MG63 (cell line): ENCODE measurements around the gene NAA50. TPM values are rescaled to one million over a fixed set of nuclear protein-coding genes. Genes with fewer than 3 reads are reported as not detected.

Experiments
- DNase-seq: peaks from one replicate; pipeline ENCODE4 v3.0.0-alpha.2; 2020
- H3K27me3 ChIP-seq: fragments of 250-450 bp; sonication (Bioruptor Pico); 2 replicates; pipeline ENCODE4 v1.5.1; 2020; ENCODE audit warnings: mild to moderate bottlenecking, moderate library complexity
- H3K36me3 ChIP-seq: fragments of 250-450 bp; sonication (Bioruptor Pico); 2 replicates; pipeline ENCODE4 v1.5.1; 2020; ENCODE audit warnings: mild to moderate bottlenecking, moderate library complexity
- H3K4me3 ChIP-seq: fragments of 250-450 bp; sonication (Bioruptor Pico); 2 replicates; pipeline ENCODE4 v1.5.1; 2020; ENCODE audit warnings: mild to moderate bottlenecking, moderate library complexity
- H3K9me3 ChIP-seq: fragments of 250-450 bp; sonication (Bioruptor Pico); 2 replicates; pipeline ENCODE4 v1.5.1; 2020; ENCODE audit warnings: mild to moderate bottlenecking, moderate library complexity
- total RNA-seq: library from RNA; depleted of rRNA; stranded (reverse); fragments of >200 nt; shearing (Covaris generic); gene quantifications from 2 replicates; pipeline ENCODE4 v1.2.3, GENCODE V29; 2014; ENCODE audit warnings: low replicate concordance

Gene NAA50
- total RNA-seq, 1 experiment from 2014 or later: 57.1 TPM

- Histone ChIP-seq H3K36me3 (peaks cover 12% of the 10 kb centered on the region), H3K27me3 (no peaks in the 10 kb centered on the region)
- DNase-seq: no peak
Observed at GRCh38 chr3:113747283-113748046, 1.4 kb upstream of the NAA50 start.

GRCh38 chr3:113746548-113747282 is 666 bp upstream of the NAA50 start, which contains the start of gene ATP6V1A:
Gene ATP6V1A (plus strand): TSS chr3:113747035. CDS start chr3:113778754, 31,719 bp downstream.
- no peaks in the 10 kb centered on the region for H3K27me3 ChIP-seq
- H3K4me3 ChIP-seq: peak within 1 kb of the TSS; percentile 98
- H3K9me3 ChIP-seq: no peaks in the 10 kb centered on the region
- DNase-seq: peak; percentile 93
- H3K36me3 ChIP-seq: peaks cover 12% of the 10 kb centered on the region

More at GRCh38 chr3:113747283-113748046, 1.4 kb upstream of the NAA50 start:
- Histone ChIP-seq H3K9me3 (no peaks in the 10 kb centered on the region), H3K4me3 (peak overlapping the region; percentile 98)

GRCh38 chr3:113744941-113745755 is 901 bp downstream of the NAA50 start:
- DNase-seq: peak; percentile 88
- Histone ChIP-seq H3K4me3 (peak overlapping the region; percentile 98), H3K27me3 (no peaks in the 10 kb centered on the region)

GRCh38 chr3:113743006-113743630 is 2.9 kb downstream of the NAA50 start:
- DNase-seq: no peak

More at GRCh38 chr3:113744941-113745755, 901 bp downstream of the NAA50 start:
- Histone ChIP-seq H3K36me3 (peaks cover 21% of the 10 kb centered on the region), H3K9me3 (no peaks in the 10 kb centered on the region)

GRCh38 chr3:113741620-113742019 is 4.4 kb downstream of the NAA50 start:
- Histone ChIP-seq H3K36me3 (peaks cover 30% of the 10 kb centered on the region), H3K4me3 (no peak overlapping the region), H3K27me3 (no peaks in the 10 kb centered on the region), H3K9me3 (no peaks in the 10 kb centered on the region)
- DNase-seq: no peak

More at GRCh38 chr3:113743006-113743630, 2.9 kb downstream of the NAA50 start:
- Histone ChIP-seq H3K9me3 (no peaks in the 10 kb centered on the region), H3K36me3 (peaks cover 30% of the 10 kb centered on the region), H3K27me3 (no peaks in the 10 kb centered on the region), H3K4me3 (peak overlapping the region; percentile 98)

DNA sequence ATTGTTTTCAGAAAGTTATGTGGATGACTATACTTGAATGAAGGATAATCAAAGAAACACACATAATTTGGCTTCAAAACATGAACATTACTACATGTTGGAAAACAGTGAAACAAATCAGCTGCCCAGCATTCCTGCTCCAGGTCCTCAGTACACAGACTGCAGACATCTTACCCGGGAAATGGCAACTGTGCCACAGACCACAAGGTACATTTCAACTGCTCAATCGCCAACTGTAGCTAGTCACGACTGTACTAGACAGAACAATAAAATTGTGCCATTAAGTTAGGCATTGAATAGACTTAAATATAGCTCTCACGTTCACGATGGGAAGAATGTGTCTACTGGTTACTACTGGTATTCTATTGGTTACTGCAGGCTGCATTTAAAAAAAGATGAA is 5.0 kb downstream of the NAA50 start:
- Histone ChIP-seq H3K9me3 (no peaks in the 10 kb centered on the region), H3K36me3 (peaks cover 33% of the 10 kb centered on the region), H3K27me3 (no peaks in the 10 kb centered on the region), H3K4me3 (no peak overlapping the region)
- DNase-seq: no peak

GRCh38 chr3:113736548-113737089 is 9.4 kb downstream of the NAA50 start:
- H3K9me3 ChIP-seq: no peaks in the 10 kb centered on the region
- DNase-seq: no peak
- no peak overlapping the region for H3K4me3 ChIP-seq
- peaks cover 41% of the 10 kb centered on the region for H3K36me3 ChIP-seq
- H3K27me3 ChIP-seq: no peaks in the 10 kb centered on the region

DNA sequence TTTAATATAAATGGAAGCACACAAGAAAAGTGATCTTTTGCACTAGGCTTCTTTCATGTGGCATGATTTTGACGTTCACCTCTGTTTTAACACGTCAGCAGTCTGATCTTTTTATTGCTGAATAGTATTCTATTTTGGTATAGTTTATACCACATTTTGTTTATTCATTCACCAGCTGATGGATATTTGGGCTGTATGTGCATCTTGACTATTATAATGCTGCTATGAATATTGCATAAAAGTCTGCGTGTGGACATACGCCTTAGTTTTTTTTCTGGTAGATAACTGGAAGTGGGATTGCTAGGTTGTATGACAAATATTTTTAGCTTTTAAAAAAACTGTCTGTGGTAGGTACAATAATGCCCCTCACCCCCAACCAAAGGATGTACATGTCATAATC is 14.4 kb downstream of the NAA50 start:
- DNase-seq: no peak
- H3K9me3 ChIP-seq: no peaks in the 10 kb centered on the region
- H3K36me3 ChIP-seq: peaks cover 55% of the 10 kb centered on the region
- no peaks in the 10 kb centered on the region for H3K27me3 ChIP-seq
- H3K4me3 ChIP-seq: no peak overlapping the region

DNA sequence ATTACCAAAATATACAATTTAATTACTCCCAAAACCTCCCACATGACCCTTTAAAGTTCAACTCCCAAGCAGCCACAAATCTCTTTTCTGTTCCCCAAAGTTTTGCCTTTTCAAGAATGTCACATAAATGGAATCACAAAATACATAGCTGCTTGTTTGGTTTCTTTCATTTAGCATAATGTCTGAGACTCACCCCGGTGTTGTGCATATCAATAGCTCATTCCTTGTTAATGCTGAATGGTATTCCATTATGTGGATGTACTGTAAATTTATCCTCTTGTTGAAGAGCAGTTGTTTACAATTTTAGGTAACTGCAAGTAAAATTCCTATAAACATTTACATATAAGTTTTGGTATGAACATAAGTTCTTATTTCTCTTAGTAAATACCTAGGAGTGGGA is 15.5 kb downstream of the NAA50 start:
- peaks cover 47% of the 10 kb centered on the region for H3K36me3 ChIP-seq
- H3K27me3 ChIP-seq: no peaks in the 10 kb centered on the region
- H3K9me3 ChIP-seq: no peaks in the 10 kb centered on the region
- no peak overlapping the region for H3K4me3 ChIP-seq
- no peak for DNase-seq

DNA sequence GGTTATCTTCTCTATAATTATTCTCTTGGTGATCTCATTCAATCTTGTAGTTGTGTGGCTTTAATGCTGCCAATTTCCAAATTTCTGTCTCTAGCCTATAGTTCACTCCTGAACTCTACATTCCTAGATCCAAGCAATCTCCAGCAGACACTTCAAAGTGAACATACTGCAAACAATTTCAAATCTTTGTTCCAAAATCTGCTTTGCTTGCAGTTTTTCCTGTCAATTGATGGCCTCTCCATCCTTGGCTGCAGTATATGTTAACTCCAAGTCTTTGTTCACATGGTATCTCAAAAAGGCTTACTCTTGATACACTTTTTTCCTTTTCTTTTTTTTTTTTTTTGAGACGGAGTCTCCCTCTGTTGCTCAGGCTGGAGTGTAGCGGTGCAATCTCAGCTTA is 17.4 kb downstream of the NAA50 start:
- Histone ChIP-seq H3K4me3 (no peak overlapping the region), H3K27me3 (no peaks in the 10 kb centered on the region), H3K9me3 (no peaks in the 10 kb centered on the region), H3K36me3 (peaks cover 55% of the 10 kb centered on the region)
- DNase-seq: no peak

- Histone ChIP-seq H3K4me3 (no peak overlapping the region), H3K27me3 (no peaks in the 10 kb centered on the region), H3K9me3 (no peaks in the 10 kb centered on the region), H3K36me3 (peaks cover 80% of the 10 kb centered on the region)
- no peak for DNase-seq
Observed at GRCh38 chr3:113721636-113722035, 24.4 kb downstream of the NAA50 start.

DNA sequence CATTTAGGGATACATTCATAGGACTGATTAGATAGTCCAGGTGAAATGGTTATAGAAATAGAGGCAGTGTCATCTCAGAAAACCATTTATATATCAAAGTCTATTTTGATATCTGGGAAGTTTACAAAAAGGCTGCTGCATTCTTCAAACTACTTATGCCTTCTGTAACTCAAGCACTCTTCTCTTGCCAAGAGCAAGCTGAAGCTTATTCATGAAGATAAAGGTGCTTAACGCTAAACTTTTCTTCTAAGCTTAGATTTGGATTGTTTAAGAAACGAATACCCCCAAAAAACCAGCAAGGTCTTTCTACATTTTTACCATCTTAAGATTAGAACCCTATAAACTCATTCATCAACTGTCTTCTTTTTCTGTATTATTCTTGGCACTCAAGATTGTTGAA is 26.3 kb downstream of the NAA50 start:
- Histone ChIP-seq H3K36me3 (peaks cover 92% of the 10 kb centered on the region), H3K27me3 (no peaks in the 10 kb centered on the region), H3K9me3 (no peaks in the 10 kb centered on the region), H3K4me3 (no peak overlapping the region)
- DNase-seq: no peak

GRCh38 chr3:113719294-113719693 is 26.8 kb downstream of the NAA50 start:
- DNase-seq: no peak
- Histone ChIP-seq H3K27me3 (no peaks in the 10 kb centered on the region), H3K4me3 (no peak overlapping the region), H3K36me3 (peaks cover 88% of the 10 kb centered on the region), H3K9me3 (no peaks in the 10 kb centered on the region)

GRCh38 chr3:113717818-113718217 is 28.2 kb downstream of the NAA50 start:
- H3K27me3 ChIP-seq: no peaks in the 10 kb centered on the region
- no peak for DNase-seq
- no peak overlapping the region for H3K4me3 ChIP-seq
- H3K9me3 ChIP-seq: no peaks in the 10 kb centered on the region
- peaks cover 78% of the 10 kb centered on the region for H3K36me3 ChIP-seq

DNA sequence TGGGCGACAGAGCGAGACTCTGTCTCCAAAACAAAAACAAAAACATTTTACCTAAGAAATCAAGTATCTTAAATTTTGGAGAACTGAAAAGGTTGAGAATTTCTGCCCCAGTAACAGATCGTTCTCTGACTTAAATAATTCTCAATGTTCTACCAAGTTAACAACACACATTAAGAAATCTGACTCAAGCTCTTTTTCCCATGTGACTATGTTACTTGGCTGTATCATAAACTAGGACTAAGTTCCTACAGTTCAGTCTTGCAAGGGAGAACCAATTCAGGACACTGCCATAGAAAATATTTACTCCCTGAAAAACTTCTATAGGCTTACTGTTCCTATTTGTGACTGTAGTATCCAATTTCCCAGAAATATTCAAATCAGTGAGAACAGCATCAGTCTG is 28.7 kb downstream of the NAA50 start:
- H3K9me3 ChIP-seq: no peaks in the 10 kb centered on the region
- peaks cover 72% of the 10 kb centered on the region for H3K36me3 ChIP-seq

GRCh38 chr3:113714702-113715101 is 31.3 kb downstream of the NAA50 start:
- no peaks in the 10 kb centered on the region for H3K27me3 ChIP-seq
- no peak for DNase-seq
- peaks cover 46% of the 10 kb centered on the region for H3K36me3 ChIP-seq
- no peak overlapping the region for H3K4me3 ChIP-seq
- no peaks in the 10 kb centered on the region for H3K9me3 ChIP-seq

More for the DNA sequence above, 28.7 kb downstream of the NAA50 start:
- Histone ChIP-seq H3K4me3 (no peak overlapping the region), H3K27me3 (no peaks in the 10 kb centered on the region)
- no peak for DNase-seq
